Measurements from ENCODE around the gene TBL1X. TPM values are rescaled to one million over a fixed set of nuclear protein-coding genes. Genes with fewer than 3 reads are reported as not detected.

TBL1X gene
- total and polyA plus RNA-seq, 2 donors (not counting 1 experiment from before 2014, with no cell fraction given): 8.8 to 65.1 TPM

DNA sequence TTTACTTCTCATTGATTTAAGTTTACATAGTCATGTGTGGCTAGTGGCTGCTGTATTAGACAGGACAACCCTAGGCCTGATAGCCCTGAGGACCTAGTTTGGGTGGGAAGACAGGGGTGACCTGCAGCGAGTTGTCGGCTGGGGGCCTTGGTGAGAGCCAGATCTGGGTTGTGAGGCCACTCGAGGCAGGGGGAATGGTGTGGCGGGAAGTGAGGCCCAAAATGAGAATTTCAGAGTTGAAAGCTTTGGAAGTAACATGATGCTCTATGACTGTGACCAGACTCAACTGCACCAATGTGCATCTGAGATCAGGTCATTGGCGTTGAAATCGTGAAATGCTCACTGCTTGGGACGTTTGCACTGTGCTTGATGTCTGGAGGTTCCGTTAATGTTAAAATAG, 72.9 kb downstream of the TBL1X start:
- Mint-ChIP-seq H3K4me1 (peaks cover 53% of the 10 kb centered on the region), H3K27me3 (no peaks in the 10 kb centered on the region), H3K9me3 (ENCODE audit: insufficient read depth) (no peaks in the 10 kb centered on the region), H3K27ac (no peak overlapping the region), H3K4me3 (no peak overlapping the region)
- no peak overlapping the region for H3K4me2 ChIP-seq (replicated peaks; ENCODE audit: low read depth, low read length, poor library complexity, severe bottlenecking)
- no peaks in the 10 kb centered on the region for H3K9me3 ChIP-seq (ENCODE audit: control extremely low read depth in 1 of 3, control insufficient read depth in 2 of 3, insufficient read depth in 1 of 3, low read length in 2 of 3)
- H3K27ac ChIP-seq (ENCODE audit: low read length in 2 of 2): no peak overlapping the region
- CTCF ChIA-PET: no interaction called here
- intact Hi-C loops (cut with micrococcal nuclease): no loop called here
- no peaks in the 10 kb centered on the region for H3K27me3 ChIP-seq (replicated peaks in 1 of 4; ENCODE audit: control extremely low read depth in 1 of 4, control insufficient read depth in 3 of 4, insufficient read depth in 4 of 4, low read length in 3 of 4)
- TF ChIP-seq EZH2 (IDR thresholded peaks at IDR 0.05; ENCODE audit: borderline replicate concordance, insufficient read depth, low read depth, low read length, poor library complexity, severe bottlenecking): no peak
- TF ChIP-seq, protein P1, sequence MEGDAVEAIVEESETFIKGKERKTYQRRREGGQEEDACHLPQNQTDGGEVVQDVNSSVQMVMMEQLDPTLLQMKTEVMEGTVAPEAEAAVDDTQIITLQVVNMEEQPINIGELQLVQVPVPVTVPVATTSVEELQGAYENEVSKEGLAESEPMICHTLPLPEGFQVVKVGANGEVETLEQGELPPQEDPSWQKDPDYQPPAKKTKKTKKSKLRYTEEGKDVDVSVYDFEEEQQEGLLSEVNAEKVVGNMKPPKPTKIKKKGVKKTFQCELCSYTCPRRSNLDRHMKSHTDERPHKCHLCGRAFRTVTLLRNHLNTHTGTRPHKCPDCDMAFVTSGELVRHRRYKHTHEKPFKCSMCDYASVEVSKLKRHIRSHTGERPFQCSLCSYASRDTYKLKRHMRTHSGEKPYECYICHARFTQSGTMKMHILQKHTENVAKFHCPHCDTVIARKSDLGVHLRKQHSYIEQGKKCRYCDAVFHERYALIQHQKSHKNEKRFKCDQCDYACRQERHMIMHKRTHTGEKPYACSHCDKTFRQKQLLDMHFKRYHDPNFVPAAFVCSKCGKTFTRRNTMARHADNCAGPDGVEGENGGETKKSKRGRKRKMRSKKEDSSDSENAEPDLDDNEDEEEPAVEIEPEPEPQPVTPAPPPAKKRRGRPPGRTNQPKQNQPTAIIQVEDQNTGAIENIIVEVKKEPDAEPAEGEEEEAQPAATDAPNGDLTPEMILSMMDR (IDR thresholded peaks at IDR 0.05): no peak
- DNase-seq: no peak
- WGBS (ENCODE audit: insufficient coverage): 96% methylated on average over 6 of the region's 8 CpGs
- H3K4me1 ChIP-seq (ENCODE audit: control insufficient read depth in 2 of 2, insufficient read depth in 2 of 2, low read length in 2 of 2): peaks cover 22 to 23% of the 10 kb centered on the region in 2 donors
- ATAC-seq (ENCODE audit: low read depth): no peak
- H3K4me3 ChIP-seq (ENCODE audit: control extremely low read depth in 1 of 5, extremely low read depth in 1 of 5, insufficient read depth in 1 of 5, low read depth in 2 of 5, low read length in 4 of 5): no peak overlapping the region
- POLR2A ChIA-PET: no interaction called here
- no peak overlapping the region for H3K9ac ChIP-seq (ENCODE audit: low read length)
- peaks cover 22% of the 10 kb centered on the region for H4K20me1 ChIP-seq (ENCODE audit: control insufficient read depth, insufficient read depth, low read length, poor library complexity, severe bottlenecking)
- peaks cover 92% of the 10 kb centered on the region for H3K79me2 ChIP-seq (ENCODE audit: control insufficient read depth, insufficient read depth, low read length)
- H2AFZ ChIP-seq (ENCODE audit: insufficient read depth, low read depth, low read length, poor library complexity, severe bottlenecking): no peak overlapping the region
- H3K36me3 ChIP-seq (replicated peaks in 1 of 2; ENCODE audit: control extremely low read depth in 1 of 2, control insufficient read depth in 1 of 2, extremely low read depth in 1 of 2, insufficient read depth in 2 of 2, low read length in 1 of 2): peaks cover 0 to 2% of the 10 kb centered on the region in 2 experiments

GRCh38 chrX:9538544-9539045, 73.7 kb downstream of the TBL1X start:
- ATAC-seq (ENCODE audit: low read depth): no peak
- Mint-ChIP-seq H3K4me1 (peaks cover 47% of the 10 kb centered on the region), H3K9me3 (ENCODE audit: insufficient read depth) (no peaks in the 10 kb centered on the region), H3K4me3 (no peak overlapping the region), H3K27me3 (no peaks in the 10 kb centered on the region), H3K27ac (no peak overlapping the region)
- peaks cover 89% of the 10 kb centered on the region for H3K79me2 ChIP-seq (ENCODE audit: control insufficient read depth, insufficient read depth, low read length)
- peaks cover 16 to 17% of the 10 kb centered on the region in 2 donors for H3K4me1 ChIP-seq (ENCODE audit: control insufficient read depth in 2 of 2, insufficient read depth in 2 of 2, low read length in 2 of 2)
- no peaks in the 10 kb centered on the region for H3K27me3 ChIP-seq (replicated peaks in 1 of 4; ENCODE audit: control extremely low read depth in 1 of 4, control insufficient read depth in 3 of 4, insufficient read depth in 4 of 4, low read length in 3 of 4)
- POLR2A ChIA-PET: no interaction called here
- no peak overlapping the region for H3K4me3 ChIP-seq (ENCODE audit: control extremely low read depth in 1 of 5, extremely low read depth in 1 of 5, insufficient read depth in 1 of 5, low read depth in 2 of 5, low read length in 4 of 5)
- H3K27ac ChIP-seq (ENCODE audit: low read length in 2 of 2): no peak overlapping the region
- 91% methylated on average over 6 of the region's 10 CpGs for WGBS (ENCODE audit: insufficient coverage)
- DNase-seq: no peak
- H3K9ac ChIP-seq (ENCODE audit: low read length): no peak overlapping the region
- peaks cover 14% of the 10 kb centered on the region for H4K20me1 ChIP-seq (ENCODE audit: control insufficient read depth, insufficient read depth, low read length, poor library complexity, severe bottlenecking)
- no peak overlapping the region for H2AFZ ChIP-seq (ENCODE audit: insufficient read depth, low read depth, low read length, poor library complexity, severe bottlenecking)
- no peaks in the 10 kb centered on the region for H3K9me3 ChIP-seq (ENCODE audit: control extremely low read depth in 1 of 3, control insufficient read depth in 2 of 3, insufficient read depth in 1 of 3, low read length in 2 of 3)
- TF ChIP-seq, protein P1 (IDR thresholded peaks at IDR 0.05): no peak
- TF ChIP-seq EZH2 (IDR thresholded peaks at IDR 0.05; ENCODE audit: borderline replicate concordance, insufficient read depth, low read depth, low read length, poor library complexity, severe bottlenecking): no peak
- H3K36me3 ChIP-seq (replicated peaks in 1 of 2; ENCODE audit: control extremely low read depth in 1 of 2, control insufficient read depth in 1 of 2, extremely low read depth in 1 of 2, insufficient read depth in 2 of 2, low read length in 1 of 2): peaks cover 0 to 2% of the 10 kb centered on the region in 2 experiments
- no peak overlapping the region for H3K4me2 ChIP-seq (replicated peaks; ENCODE audit: low read depth, low read length, poor library complexity, severe bottlenecking)
- intact Hi-C loops (cut with micrococcal nuclease): no loop called here
- CTCF ChIA-PET: no interaction called here

Measured in B cell (primary cell).